Esophagus squamous epithelium (tissue), 4 donors: ENCODE results near the gene OSBPL10.

Experiments
- POLR2A ChIP-seq, 4 donors: fragments of 450-650 bp; IDR thresholded peaks; one replicate each; pipeline ENCODE4 v1.6.1; 2017; ENCODE audit warnings: antibody characterized with exemption in 4 of 4, mild to moderate bottlenecking in 4 of 4, moderate library complexity in 3 of 4
- TF ChIP-seq, protein P1 (sequence below), 6 experiments: fragments of 450-650 bp in 4 of 6; fragments of 200-600 bp in 2 of 6; sonication (generic) in 2 of 6; IDR thresholded peaks; one replicate each; pipeline ENCODE4 v1.5.1; 2016 to 2019; ENCODE audit warnings: antibody characterized with exemption in 6 of 6, mild to moderate bottlenecking in 4 of 6, moderate library complexity in 4 of 6

DNA sequence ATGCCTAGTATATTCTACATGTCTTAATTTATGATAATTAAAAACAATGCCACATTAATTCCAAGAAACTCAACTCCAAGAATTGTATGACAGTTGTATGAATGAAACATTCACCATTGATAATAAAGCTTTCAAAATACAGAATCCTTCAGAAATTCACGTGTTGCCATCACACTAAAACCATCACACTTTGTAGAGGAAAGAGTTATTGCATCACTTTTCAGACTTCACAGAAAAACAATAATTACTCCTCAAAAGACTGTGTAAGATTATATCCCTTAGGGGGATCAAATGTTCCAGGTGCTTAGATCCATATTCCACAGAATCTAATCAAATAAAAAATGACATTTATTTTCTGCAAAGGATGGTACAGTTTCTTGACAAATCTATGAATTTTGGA lies 85.0 kb downstream of the OSBPL10 start:
- TF ChIP-seq POLR2A (IDR thresholded peaks at IDR 0.05): no peak
- TF ChIP-seq, protein P1, sequence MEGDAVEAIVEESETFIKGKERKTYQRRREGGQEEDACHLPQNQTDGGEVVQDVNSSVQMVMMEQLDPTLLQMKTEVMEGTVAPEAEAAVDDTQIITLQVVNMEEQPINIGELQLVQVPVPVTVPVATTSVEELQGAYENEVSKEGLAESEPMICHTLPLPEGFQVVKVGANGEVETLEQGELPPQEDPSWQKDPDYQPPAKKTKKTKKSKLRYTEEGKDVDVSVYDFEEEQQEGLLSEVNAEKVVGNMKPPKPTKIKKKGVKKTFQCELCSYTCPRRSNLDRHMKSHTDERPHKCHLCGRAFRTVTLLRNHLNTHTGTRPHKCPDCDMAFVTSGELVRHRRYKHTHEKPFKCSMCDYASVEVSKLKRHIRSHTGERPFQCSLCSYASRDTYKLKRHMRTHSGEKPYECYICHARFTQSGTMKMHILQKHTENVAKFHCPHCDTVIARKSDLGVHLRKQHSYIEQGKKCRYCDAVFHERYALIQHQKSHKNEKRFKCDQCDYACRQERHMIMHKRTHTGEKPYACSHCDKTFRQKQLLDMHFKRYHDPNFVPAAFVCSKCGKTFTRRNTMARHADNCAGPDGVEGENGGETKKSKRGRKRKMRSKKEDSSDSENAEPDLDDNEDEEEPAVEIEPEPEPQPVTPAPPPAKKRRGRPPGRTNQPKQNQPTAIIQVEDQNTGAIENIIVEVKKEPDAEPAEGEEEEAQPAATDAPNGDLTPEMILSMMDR (IDR thresholded peaks at IDR 0.05): no peak
